Measurements from ENCODE around the gene OGG1.

The OGG1 gene

DNA sequence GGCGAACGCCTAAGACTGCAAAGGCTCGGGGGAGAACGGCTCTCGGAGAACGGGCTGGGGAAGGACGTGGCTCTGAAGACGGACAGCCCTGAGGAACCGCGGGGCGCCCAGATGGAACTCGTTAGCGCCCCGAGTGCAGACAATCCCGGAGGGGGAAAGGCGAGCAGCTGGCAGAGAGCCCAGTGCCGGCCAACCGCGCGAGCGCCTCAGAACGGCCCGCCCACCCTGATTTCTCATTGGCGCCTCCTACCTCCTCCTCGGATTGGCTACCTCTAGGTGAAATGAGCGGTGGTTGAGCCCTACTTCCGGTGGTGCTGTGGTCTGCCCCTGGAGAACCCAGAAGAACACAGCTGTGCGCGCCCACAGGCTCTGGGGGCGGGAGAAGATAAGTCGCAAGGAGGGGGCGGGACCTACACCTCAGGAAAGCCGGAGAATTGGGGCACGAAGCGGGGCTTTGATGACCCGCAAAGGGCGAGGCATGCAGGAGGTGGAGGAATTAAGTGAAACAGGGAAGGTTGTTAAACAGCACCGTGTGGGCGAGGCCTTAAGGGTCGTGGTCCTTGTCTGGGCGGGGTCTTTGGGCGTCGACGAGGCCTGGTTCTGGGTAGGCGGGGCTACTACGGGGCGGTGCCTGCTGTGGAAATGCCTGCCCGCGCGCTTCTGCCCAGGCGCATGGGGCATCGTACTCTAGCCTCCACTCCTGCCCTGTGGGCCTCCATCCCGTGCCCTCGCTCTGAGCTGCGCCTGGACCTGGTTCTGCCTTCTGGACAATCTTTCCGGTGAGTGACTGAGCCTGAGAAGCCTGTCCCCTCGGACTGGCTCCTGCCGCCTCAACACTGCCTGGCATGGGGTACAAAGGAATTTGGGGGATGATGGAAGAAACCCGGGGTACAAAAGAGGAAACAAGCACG is at the start of gene OGG1:
Gene OGG1, plus strand, starts transcription at position 308 of the 911 bp plus-strand sequence. Its CDS starts 335 bp downstream, at position 643.
- peak; percentile 98 to 99 (median 98) for DNase-seq

DNA sequence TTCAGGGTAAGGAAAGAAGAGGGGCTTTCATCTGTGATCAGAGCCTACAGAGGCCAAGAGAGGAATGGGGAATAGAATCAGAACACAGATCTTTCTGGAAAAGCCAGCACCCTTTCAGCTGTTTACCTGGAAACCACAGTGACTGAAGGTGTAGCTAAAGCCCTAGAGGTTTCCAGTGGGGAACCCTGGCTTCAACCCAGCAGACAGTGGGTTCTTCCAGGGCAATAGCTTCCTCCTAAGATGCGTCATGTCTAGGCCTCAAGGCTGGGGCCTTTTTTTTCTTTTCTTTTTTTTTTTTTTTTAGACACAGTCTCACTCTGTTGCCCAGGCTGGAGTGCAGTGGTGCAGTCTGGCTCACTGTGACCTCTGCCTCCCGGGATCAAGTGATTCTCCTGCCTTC is 49.2 kb upstream of the OGG1 start:
- DNase-seq = no peak

DNA sequence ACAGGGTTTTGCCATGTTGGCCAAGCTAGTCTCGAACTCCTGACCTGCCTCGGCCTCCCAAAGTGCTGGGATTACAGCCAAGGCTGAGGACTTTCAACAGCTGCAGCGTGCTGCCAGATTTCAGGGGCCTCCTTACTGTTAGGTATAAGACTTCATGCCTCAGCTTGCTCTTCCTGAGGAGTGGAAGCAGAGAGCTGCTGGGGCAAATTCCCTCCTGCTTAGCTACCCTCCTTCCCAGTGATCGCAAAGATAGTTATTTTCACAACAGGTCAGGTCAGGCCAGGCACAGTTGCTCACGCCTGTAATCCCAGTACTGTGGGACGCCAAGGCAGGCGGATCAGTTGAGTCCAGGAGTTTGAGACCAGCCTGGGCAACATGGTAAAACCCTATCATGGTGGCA is 48.7 kb upstream of the OGG1 start:
- no peak for DNase-seq

DNA sequence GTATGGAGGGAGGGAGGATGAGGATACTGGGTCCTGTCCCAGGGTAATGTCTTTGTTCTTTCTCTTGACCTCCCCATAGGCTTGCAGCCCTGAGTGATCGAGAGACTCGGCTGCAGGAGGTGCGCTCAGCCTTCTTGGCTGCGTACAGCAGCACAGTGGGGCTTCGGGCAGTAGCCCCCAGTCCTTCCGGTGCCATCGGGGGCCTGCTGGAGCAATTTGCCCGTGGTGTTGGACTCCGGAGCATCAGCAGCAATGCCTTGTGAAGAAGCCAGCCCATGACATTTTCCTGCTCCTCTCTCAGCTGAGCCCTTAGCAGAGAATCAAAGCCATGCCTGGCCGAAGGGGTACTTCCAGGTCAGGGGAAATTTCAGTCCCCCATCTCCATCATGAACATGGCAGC is 48.0 kb upstream of the OGG1 start:
- no peak for DNase-seq

DNA sequence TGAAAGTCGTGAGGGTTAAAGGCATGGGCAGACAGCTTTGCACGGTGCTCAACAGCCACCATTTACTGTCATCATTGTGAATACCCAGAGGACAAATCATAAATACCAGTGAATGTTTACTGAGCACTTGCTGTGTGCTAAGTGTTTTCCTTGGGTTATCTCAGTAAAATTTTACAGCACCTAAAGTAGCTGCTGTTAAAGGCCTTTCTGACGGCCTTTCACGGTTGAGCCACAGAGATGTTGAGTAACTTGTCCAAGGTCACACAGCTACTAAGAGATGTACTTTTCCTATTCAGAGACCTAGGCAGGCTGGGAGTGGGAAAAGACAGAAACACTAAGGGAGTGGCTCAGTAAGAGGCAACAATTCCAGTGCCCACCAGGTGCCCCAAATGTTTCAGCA is 46.5 kb upstream of the OGG1 start:
- DNase-seq = no peak

DNA sequence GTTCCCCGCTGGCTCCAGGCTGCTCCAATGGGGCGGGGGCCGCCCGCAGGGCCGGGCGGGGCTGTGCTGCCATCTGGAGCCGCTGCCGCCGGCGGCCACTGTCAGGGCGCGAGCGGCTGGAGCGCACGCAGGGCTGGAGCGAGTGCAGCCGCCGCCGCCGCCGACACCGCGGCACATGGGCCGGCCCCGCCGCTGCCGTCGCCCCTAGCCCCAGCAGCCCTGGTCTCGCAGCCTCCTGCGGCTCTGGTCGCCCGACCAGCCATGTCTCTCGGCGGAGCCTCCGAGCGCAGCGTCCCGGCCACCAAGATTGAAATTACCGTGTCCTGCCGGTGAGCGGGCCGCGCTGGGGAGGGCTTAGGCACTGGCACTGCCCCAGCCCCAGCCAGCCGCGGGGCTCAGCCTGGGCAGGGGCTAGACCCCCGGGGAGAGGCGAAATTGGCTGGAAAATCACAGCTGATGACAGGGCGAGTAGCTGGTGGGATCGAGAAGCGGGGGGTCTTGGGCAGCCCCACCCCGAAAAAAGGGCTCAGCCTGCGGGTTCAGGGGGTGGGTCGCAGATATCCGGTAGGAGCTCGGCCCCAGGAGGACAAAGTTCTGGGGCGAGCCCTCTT is 45.9 kb upstream of the OGG1 start, which contains the start of gene CPNE9:
Gene CPNE9, plus strand, starts transcription at position 98 of the 611 bp plus-strand sequence. Its CDS starts 164 bp downstream, at position 262.
- peak in 1 of 3 donors; percentile 29 for DNase-seq

DNA sequence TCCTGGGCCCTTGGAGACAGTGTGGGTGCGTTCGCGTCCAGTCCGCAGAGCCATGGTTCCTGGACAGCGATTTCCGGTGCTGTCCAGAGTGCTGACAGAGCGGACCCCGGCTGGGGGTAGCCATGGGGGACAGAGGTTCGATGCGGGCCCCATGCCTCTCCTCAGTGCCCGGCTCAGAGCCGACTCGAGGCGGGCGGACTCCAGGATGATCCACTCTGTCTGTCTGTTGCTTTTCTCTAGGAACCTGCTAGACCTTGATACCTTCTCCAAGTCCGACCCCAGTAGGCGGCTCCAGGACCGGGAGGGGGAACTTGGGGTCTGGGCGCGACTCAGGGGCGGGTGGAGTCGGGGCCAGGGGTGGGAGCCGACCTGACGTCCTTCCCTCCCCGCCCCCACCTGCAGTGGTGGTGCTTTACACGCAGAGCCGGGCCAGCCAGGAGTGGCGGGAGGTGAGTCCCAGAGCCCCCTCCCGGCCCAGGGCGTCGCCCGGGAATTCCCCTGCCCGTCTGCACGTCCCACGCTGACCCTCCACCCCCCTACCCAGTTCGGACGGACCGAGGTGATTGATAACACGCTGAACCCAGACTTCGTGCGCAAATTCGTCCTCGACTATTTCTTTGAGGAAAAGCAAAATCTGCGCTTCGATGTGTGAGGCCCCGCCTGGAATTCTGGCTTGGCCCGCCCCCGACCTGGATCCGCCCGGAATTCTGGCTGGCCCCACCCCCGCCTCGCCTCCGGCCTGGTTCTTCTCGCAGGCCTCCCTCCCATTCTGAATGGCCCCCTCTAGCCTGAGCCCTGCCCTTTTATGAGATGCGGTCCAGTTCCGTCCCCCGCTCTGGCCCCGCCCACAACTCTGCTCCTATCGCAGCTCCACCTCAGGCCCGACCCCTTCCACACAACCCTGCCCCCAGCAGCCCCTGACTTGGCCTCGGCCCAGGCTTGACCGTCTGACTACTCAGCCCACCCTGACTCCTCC is 45.1 kb upstream of the OGG1 start:
- peak; percentile 28 to 58 (median 35) for DNase-seq

DNA sequence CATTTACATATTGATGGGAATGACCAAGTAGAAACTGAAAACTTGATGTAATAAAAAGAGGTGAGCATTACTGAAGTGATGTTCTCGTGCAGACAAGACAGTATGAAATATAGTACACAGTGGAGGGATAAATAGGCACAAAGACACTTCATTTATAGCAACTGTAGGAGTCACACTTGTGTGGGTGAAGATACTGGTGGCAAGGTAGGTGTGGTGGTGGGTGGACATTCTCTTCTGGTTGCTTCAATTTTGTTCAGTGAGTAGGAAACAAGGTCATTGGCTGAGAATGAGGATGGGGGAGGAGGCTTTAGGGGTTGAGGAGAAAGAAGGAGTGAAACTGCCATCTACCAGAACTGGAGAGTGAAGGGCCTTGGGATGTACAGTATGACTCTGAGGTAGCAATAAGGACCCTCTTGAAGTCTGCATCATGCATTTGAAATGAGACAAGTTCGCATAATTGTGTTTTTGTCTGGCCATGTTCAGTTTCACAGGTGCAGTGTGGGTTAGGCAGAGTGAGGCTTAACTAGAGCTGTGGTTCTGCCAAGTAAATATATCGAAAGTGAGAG is 39.5 kb upstream of the OGG1 start:
- no peak for DNase-seq

DNA sequence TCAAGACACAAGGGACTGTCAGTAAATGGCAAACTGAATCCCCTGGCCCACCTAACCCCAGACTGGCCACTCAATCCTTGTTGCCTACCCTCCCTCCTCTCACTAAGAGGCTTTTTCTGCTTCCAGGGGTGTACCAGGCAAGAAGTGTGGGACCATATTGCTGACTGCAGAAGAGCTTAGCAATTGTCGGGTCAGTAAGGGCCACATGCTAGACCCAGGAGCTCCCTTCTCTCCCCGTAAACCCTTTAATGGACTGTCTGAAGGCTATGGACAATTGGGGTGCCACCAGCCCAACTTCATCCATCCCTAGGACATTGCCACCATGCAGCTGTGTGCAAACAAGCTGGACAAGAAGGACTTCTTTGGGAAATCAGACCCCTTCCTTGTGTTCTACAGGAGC is 37.3 kb upstream of the OGG1 start:
- no peak for DNase-seq

DNA sequence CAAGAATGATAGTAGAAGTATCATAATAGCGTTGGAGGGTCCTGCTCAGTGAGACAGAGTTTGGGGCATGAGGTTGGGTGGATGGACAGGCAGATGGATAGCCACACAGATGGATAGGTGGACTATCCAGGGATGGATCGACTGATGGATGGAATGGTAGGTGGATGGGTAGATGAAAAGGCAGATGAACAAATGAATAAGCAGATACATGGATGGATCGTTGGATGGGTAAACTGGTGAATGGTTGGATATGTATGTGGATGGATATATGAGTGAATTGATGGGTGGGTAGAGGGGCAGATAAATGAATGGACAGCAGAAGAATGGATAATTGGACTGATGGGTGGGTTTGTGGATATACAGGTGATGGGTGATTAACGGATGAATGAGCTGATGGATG is 36.6 kb upstream of the OGG1 start:
- DNase-seq = no peak

DNA sequence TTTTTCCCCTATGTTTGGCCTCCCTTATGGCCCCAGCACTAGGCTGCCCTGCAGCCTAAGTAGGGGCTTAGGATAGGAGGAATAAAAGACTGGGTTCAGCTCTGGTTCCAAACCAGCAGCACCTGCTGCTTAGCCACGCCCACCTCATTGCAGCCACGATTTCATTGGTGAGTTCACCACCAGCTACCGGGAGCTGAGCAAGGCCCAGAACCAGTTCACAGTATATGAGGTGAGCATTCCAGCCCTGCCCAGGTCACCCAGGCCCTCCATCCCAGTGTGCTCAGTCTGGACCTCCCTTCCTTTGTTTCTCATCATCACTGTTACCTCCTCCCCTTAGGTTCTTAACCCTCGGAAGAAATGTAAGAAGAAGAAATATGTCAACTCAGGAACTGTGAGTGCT is 34.6 kb upstream of the OGG1 start:
- peak in 2 of 3 donors; percentile 21 to 35 for DNase-seq

DNA sequence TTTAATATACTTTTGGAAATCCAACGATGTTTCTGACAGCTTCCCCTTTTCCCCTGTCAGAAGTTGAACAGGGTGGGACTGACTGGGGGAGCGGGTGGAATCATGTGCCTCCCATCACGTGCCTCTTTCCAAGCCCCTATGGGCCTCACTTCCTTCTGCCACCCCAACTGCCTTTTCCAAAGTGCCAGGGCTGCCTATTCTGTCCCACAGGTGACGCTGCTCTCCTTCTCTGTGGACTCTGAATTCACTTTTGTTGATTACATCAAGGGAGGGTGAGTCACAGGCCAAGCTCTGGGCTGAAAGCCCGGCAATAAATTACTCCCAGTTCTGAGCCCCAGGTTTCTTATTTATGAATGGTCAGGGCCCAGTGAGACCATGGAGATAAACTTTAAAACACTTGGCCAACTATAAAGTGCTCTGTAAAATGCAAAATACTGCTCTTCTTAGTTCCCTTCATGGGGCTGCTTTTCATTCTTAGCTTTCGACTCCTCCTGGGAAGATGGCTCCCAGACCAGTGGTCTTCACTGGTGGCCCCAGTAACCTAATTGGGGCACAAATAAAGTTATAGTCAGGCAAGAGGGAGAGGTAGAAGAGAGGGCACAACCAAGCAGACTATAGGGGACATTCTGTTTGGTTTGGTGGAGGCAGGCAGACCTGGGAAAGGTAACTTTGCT is 33.9 kb upstream of the OGG1 start:
- peak; percentile 93 to 96 (median 93) for DNase-seq

DNA sequence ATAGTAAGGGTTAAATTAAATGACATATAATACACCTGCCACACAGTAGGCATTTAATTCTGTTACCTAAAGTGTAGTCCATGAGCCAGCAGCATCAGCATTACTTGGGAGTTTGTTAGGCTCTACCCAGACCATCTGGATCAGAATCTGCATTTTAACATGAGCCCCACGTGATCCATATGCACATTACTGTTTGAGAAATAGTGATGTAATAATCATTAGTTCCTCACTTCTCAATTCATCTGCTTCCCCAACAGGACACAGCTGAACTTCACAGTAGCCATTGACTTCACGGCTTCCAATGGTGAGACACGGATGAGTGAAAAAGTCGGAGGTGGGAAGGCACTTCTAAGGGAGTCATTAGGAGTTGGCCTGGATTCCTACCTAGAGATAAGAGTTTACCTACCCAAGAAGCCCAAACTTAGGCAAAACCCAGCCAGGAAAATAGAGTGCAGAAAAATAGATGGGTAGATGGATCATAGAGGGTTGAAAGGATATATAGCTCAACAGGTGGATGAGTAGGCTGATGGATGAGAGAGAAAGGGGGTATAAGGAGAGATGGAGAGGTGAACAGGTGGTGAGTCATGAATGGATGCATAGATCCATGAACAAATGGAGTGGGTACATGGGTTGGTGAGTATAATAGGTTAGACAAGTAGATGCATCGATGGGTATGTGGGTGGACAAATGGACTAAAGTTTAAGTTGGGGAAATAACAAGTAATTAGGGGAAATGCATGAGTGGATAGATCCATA is 32.8 kb upstream of the OGG1 start:
- peak; percentile 32 to 62 (median 57) for DNase-seq

DNA sequence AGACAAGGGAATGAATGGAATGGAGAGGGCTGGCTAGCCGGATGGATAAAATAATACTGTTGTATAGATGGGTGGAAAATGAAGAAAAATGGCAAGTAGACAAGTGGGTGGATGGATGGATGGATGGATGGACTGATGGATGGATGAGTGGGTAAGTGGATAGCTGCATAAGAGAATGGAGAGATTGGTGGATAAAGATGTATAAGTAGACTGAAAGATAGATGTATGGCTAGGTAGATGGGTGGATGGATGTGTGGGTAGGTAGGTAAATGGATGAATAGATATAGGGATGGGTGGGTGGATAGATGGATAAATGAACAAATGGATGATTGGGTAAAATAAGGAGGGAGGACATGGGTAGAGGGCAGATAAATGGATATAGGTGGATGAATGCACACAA is 32.2 kb upstream of the OGG1 start:
- DNase-seq = no peak

DNA sequence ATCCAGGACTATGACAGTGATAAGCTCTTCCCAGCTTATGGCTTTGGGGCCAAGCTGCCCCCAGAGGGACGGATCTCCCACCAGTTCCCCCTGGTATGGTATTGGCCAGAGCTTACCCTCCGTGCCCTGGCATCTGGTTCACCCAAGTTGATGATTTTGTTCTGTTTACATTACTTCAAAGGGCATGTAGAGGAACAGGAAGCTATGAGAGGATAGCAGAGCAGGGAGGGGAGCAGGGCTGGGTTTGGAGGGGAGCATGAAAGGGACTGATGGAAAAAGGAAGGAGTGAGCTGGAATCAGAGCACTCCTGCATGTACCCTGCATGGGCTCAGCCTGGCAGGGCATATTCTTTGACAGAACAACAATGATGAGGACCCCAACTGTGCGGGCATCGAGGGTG is 31.6 kb upstream of the OGG1 start:
- DNase-seq = no peak

DNA sequence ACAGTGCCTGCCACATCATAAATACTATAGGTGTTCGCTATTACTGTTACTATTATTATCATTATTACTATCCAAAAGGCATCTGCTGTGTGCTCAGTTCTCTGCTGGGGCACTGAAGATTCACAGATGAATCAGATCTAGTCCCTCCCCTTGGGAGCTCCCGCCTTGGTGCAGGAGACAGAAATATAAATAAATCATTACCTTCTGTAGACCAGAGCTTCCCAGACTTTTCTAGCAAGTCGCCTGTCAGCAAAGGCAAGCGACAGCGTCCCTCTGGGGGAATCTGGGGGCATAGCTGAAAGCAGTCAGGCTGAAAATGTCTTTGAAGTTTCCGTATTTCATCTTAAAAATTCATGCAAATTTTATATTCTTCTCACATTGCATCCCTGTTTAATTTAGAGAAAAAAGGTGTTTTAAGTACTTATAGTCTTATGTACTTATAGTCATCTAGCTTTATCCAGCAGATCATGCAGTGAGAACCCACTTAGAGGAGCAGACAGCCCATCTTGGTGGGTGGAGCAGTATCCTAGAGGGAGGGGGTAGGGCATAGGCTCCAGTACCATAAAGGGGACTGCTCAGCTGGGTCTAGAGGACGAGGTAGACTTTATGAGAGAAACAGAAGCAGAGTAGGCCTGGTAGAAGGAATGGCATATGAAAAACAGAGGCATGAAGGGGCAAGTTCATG is 28.6 kb upstream of the OGG1 start:
- no peak for DNase-seq

DNA sequence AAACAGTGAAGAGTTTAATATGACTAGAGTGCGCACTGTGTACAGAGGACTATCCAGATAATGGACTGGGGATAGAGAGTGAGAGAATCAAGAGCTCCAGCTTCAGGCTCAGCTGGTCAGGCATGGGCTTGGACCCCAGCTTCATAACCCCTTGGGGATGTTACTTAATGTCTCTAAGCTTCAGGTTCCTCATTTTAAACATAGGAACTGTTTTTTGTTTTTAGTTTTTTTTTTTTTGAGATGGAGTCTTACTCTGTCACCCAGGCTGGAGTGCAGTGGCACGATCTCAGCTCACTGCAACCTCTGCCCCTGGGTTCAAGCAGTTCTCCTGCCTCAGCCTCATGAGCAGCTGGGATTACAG is 28.1 kb upstream of the OGG1 start:
- no peak for DNase-seq

DNA sequence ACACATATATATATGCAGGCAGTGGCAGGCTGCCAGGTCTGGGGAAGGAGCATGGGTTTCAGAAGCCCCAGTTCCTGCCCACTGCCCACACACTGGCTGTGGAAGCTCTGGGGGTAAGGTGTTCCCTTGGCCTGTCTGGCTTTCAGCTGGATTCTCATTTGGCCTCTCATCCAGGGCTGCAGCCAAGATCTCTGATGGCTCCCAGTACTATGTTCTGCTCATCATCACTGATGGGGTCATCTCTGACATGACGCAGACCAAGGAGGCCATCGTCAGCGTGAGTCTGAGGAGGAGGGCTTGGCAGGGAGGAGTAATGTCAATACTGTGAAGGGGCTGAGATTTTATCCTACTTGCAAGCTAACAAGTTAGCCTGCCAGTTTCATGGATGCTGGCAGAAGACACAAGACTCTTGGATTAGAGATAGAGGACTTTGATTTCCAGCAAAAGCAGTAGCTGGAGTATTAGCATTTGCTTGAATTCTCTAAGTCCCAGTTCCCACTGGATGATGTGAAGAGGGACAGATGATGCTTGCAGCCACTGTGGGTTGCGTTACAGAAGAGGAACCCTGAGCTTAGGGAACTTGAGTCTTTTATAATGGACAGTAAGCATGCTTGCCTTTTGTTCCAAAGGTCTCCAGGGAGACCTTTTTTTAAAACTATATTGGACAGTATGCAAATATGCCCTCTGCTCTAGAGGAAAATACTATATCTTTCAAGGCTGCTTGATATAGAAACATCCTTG is 23.8 kb upstream of the OGG1 start:
- DNase-seq = peak in 1 of 3 donors; percentile 17

DNA sequence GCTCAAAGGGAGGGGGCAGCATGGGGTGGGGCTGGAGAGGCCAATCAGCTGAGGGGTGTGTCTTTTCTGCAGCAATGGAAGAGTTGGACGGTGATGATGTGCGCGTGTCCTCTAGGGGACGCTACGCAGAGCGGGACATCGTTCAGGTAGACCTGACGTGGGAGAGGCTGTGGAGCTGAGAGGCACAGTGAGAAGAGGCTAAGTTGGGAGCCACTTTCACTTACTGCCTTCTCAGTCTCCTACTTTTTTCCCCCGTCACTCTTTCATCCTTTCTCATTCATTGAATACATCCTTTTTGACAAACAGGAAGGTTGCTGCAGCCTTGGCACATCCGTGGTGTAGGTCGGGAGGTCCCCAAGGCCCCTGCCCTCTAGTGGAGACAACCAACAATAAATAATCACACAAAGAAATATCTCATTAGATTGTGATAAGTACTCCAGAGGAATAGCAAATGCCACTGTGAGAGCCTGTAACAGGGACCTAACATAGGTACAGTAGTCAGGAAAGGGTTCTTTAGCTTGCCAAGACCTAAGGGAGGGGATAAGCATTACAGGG is 22.6 kb upstream of the OGG1 start:
- peak; percentile 49 to 57 (median 51) for DNase-seq

DNA sequence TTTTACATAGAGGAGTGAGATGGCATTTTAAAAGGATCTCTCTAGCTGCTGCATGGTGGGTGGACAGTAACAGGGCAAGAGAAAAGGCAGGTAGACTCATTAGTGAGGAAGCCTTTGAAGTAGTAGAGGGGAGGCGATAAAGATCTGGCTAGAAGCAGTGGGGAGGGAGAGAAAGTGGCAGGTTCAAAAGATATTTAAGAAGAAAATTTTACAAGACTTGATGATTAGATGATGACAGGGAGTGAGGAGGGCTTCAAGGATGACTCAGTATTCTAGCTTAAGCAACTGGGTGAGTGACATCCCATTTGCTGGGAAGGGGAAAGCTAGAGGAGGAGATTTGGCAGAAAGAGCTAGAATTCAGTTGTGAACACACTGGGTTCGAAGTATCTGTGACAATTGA is 22.0 kb upstream of the OGG1 start:
- peak; percentile 49 to 68 (median 54) for DNase-seq
